ENCODE results near the gene SLC17A2. TPM values are rescaled to one million over a fixed set of nuclear protein-coding genes. Genes with fewer than 3 reads are reported as not detected.
A peak's percentile ranks its signal among the peaks of the same experiment; 100 is the strongest.

SLC17A2 gene
- total and polyA plus RNA-seq, 2 of the 13 experiments (the other 11 are each of a cell fraction or from before 2014, with no cell fraction given) = 11.2 to 32.4 TPM

DNA sequence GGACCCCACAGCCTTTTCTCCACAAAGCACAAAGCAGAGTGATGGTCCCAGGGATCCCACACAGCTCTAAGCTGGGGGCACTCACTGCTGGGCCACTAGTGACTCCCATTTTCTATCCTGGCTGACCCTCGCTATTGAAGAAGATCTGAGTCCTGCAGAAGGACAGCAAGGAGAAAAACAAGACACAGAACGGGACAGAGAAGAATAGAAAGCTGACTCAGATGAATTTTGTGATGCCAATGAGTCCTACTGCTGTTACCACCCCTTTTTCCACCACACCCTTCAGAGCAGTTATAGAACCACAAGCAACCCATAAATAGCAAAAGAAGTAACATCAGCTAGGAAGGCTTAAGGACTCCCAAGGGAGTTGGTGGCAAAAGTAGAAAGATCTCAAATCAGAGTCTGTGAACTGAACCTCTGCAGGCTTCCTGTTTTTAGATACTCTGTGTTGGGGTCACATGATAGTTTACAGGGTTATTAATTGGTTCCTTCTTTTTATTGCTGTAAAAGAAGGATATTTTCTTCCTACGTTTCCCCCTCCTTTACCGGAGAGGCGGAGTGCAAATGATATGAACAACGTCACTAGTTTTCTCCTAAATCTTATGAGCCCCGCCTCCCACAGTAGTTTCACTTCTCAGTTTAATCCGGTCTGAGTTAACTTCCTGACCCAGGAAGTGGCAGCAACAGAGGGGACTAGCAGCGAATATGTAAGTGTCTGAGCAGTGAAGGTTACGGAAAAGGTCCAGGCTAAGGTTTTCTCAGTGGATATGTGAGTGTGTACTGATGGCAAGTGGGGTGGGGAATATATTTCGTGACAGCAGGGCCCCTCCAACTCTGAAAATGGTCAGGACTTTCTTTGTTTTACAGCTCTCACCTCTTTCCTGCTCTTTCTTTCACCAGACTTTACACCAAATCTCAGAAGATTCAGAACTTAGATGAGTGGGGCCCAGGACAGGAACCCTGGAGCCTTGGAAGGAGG lies 31.9 kb upstream of the SLC17A2 start, which contains the start of gene TRIM38 (continued):
- TF ChIP-seq ATAD3A (CRISPR knock-in tag; IDR thresholded peaks at IDR 0.05) = no peak
- TF ChIP-seq, protein P1, sequence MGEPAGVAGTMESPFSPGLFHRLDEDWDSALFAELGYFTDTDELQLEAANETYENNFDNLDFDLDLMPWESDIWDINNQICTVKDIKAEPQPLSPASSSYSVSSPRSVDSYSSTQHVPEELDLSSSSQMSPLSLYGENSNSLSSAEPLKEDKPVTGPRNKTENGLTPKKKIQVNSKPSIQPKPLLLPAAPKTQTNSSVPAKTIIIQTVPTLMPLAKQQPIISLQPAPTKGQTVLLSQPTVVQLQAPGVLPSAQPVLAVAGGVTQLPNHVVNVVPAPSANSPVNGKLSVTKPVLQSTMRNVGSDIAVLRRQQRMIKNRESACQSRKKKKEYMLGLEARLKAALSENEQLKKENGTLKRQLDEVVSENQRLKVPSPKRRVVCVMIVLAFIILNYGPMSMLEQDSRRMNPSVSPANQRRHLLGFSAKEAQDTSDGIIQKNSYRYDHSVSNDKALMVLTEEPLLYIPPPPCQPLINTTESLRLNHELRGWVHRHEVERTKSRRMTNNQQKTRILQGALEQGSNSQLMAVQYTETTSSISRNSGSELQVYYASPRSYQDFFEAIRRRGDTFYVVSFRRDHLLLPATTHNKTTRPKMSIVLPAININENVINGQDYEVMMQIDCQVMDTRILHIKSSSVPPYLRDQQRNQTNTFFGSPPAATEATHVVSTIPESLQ (CRISPR knock-in tag; conservative IDR thresholded peaks at IDR 0.05) = no peak
- TF ChIP-seq ZNF33B (CRISPR knock-in tag; IDR thresholded peaks at IDR 0.05) = no peak
- TF ChIP-seq, protein P2, sequence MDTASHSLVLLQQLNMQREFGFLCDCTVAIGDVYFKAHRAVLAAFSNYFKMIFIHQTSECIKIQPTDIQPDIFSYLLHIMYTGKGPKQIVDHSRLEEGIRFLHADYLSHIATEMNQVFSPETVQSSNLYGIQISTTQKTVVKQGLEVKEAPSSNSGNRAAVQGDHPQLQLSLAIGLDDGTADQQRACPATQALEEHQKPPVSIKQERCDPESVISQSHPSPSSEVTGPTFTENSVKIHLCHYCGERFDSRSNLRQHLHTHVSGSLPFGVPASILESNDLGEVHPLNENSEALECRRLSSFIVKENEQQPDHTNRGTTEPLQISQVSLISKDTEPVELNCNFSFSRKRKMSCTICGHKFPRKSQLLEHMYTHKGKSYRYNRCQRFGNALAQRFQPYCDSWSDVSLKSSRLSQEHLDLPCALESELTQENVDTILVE (CRISPR knock-in tag; IDR thresholded peaks at IDR 0.05) = peak; percentile 57; the same call in 1 of the 2 replicates
- no peak for TF ChIP-seq BRCA1 (CRISPR knock-in tag; IDR thresholded peaks at IDR 0.05)
- TF ChIP-seq, protein P3, sequence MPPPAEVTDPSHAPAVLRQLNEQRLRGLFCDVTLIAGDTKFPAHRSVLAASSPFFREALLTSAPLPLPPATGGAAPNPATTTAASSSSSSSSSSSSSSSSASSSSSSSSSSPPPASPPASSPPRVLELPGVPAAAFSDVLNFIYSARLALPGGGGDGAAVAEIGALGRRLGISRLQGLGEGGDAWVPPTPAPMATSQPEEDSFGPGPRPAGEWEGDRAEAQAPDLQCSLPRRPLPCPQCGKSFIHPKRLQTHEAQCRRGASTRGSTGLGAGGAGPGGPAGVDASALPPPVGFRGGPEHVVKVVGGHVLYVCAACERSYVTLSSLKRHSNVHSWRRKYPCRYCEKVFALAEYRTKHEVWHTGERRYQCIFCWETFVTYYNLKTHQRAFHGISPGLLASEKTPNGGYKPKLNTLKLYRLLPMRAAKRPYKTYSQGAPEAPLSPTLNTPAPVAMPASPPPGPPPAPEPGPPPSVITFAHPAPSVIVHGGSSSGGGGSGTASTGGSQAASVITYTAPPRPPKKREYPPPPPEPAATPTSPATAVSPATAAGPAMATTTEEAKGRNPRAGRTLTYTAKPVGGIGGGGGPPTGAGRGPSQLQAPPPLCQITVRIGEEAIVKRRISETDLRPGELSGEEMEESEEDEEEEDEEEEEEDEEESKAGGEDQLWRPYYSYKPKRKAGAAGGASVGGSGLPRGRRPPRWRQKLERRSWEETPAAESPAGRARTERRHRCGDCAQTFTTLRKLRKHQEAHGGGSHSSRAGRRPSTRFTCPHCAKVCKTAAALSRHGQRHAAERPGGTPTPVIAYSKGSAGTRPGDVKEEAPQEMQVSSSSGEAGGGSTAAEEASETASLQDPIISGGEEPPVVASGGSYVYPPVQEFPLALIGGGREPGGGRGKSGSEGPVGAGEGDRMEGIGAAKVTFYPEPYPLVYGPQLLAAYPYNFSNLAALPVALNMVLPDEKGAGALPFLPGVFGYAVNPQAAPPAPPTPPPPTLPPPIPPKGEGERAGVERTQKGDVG (CRISPR knock-in tag; IDR thresholded peaks at IDR 0.05; ENCODE audit: borderline replicate concordance) = no peak
- TF ChIP-seq, protein P4, sequence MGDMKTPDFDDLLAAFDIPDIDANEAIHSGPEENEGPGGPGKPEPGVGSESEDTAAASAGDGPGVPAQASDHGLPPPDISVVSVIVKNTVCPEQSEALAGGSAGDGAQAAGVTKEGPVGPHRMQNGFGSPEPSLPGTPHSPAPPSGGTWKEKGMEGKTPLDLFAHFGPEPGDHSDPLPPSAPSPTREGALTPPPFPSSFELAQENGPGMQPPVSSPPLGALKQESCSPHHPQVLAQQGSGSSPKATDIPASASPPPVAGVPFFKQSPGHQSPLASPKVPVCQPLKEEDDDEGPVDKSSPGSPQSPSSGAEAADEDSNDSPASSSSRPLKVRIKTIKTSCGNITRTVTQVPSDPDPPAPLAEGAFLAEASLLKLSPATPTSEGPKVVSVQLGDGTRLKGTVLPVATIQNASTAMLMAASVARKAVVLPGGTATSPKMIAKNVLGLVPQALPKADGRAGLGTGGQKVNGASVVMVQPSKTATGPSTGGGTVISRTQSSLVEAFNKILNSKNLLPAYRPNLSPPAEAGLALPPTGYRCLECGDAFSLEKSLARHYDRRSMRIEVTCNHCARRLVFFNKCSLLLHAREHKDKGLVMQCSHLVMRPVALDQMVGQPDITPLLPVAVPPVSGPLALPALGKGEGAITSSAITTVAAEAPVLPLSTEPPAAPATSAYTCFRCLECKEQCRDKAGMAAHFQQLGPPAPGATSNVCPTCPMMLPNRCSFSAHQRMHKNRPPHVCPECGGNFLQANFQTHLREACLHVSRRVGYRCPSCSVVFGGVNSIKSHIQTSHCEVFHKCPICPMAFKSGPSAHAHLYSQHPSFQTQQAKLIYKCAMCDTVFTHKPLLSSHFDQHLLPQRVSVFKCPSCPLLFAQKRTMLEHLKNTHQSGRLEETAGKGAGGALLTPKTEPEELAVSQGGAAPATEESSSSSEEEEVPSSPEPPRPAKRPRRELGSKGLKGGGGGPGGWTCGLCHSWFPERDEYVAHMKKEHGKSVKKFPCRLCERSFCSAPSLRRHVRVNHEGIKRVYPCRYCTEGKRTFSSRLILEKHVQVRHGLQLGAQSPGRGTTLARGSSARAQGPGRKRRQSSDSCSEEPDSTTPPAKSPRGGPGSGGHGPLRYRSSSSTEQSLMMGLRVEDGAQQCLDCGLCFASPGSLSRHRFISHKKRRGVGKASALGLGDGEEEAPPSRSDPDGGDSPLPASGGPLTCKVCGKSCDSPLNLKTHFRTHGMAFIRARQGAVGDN (CRISPR knock-in tag; IDR thresholded peaks at IDR 0.05) = no peak
- no peak for TF ChIP-seq ZNF552 (CRISPR knock-in tag; IDR thresholded peaks at IDR 0.05; ENCODE audit: borderline replicate concordance)
- no peak for TF ChIP-seq ZNF777 (CRISPR knock-in tag; IDR thresholded peaks at IDR 0.05)
- TF ChIP-seq, protein P5, sequence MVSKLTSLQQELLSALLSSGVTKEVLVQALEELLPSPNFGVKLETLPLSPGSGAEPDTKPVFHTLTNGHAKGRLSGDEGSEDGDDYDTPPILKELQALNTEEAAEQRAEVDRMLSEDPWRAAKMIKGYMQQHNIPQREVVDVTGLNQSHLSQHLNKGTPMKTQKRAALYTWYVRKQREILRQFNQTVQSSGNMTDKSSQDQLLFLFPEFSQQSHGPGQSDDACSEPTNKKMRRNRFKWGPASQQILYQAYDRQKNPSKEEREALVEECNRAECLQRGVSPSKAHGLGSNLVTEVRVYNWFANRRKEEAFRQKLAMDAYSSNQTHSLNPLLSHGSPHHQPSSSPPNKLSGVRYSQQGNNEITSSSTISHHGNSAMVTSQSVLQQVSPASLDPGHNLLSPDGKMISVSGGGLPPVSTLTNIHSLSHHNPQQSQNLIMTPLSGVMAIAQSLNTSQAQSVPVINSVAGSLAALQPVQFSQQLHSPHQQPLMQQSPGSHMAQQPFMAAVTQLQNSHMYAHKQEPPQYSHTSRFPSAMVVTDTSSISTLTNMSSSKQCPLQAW (CRISPR knock-in tag; IDR thresholded peaks at IDR 0.05) = peak; percentile 72
- TF ChIP-seq XBP1 (CRISPR knock-in tag; IDR thresholded peaks at IDR 0.05) = no peak
- TF ChIP-seq, protein P6, sequence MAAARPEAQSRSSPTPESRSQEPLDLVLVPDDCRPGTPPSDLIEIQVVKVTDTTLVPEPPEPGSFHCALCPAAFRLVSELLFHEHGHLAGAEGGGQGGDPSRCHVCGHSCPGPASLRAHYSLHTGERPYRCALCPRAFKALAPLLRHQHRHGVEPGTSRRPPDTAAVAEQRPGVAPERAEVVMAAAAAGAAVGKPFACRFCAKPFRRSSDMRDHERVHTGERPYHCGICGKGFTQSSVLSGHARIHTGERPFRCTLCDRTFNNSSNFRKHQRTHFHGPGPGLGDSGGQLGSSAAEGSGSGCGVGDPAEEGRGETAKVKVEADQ (CRISPR knock-in tag; IDR thresholded peaks at IDR 0.05; ENCODE audit: borderline replicate concordance) = no peak; the same call in 1 of the 2 replicates
- no peak for TF ChIP-seq NR3C1 (CRISPR knock-in tag; IDR thresholded peaks at IDR 0.05)
- TF ChIP-seq SOX6 (IDR thresholded peaks at IDR 0.05) = no peak
- no peak for TF ChIP-seq SOX6 (CRISPR knock-in tag; IDR thresholded peaks at IDR 0.05)
